BE2C (cell line): ENCODE results near the gene NFE2L3.

Source experiments
- DNase-seq: peaks from one replicate; pipeline ENCODE4 v3.0.0-alpha.2; 2020
- H3K27me3 ChIP-seq: fragments of 250-450 bp; sonication (Bioruptor Pico); 2 replicates; pipeline ENCODE4 v1.5.1; 2020; ENCODE audit warnings: mild to moderate bottlenecking
- H3K36me3 ChIP-seq: fragments of 250-450 bp; sonication (Bioruptor Pico); 2 replicates; pipeline ENCODE4 v1.5.1; 2020; ENCODE audit warnings: mild to moderate bottlenecking
- H3K4me1 ChIP-seq: fragments of 250-450 bp; sonication (Bioruptor Pico); 2 replicates; pipeline ENCODE4 v1.5.1; 2020
- H3K4me3 ChIP-seq: 2 replicates; pipeline ENCODE4 v1.5.1; 2011; ENCODE audit warnings: low read depth, low read length
- H3K9me3 ChIP-seq: fragments of 250-450 bp; sonication (Bioruptor Pico); 2 replicates; pipeline ENCODE4 v1.5.1; 2020
- TF ChIP-seq, protein P1 (sequence below): IDR thresholded peaks from 2 replicates; pipeline ENCODE4 v1.5.1; 2012; ENCODE audit warnings: mild to moderate bottlenecking, low read depth, low read length

NFE2L3 gene

GRCh38 chr7:26208040-26208439 lies 56.0 kb downstream of the NFE2L3 start:
- no peaks in the 10 kb centered on the region for H3K27me3 ChIP-seq
- H3K36me3 ChIP-seq, result peaks cover 85% of the 10 kb centered on the region
- H3K9me3 ChIP-seq, result no peaks in the 10 kb centered on the region
- peaks cover 15% of the 10 kb centered on the region for H3K4me1 ChIP-seq
- peak; percentile 74 for DNase-seq
- H3K4me3 ChIP-seq, result no peak overlapping the region
- TF ChIP-seq, protein P1, sequence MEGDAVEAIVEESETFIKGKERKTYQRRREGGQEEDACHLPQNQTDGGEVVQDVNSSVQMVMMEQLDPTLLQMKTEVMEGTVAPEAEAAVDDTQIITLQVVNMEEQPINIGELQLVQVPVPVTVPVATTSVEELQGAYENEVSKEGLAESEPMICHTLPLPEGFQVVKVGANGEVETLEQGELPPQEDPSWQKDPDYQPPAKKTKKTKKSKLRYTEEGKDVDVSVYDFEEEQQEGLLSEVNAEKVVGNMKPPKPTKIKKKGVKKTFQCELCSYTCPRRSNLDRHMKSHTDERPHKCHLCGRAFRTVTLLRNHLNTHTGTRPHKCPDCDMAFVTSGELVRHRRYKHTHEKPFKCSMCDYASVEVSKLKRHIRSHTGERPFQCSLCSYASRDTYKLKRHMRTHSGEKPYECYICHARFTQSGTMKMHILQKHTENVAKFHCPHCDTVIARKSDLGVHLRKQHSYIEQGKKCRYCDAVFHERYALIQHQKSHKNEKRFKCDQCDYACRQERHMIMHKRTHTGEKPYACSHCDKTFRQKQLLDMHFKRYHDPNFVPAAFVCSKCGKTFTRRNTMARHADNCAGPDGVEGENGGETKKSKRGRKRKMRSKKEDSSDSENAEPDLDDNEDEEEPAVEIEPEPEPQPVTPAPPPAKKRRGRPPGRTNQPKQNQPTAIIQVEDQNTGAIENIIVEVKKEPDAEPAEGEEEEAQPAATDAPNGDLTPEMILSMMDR, result no peak

DNA sequence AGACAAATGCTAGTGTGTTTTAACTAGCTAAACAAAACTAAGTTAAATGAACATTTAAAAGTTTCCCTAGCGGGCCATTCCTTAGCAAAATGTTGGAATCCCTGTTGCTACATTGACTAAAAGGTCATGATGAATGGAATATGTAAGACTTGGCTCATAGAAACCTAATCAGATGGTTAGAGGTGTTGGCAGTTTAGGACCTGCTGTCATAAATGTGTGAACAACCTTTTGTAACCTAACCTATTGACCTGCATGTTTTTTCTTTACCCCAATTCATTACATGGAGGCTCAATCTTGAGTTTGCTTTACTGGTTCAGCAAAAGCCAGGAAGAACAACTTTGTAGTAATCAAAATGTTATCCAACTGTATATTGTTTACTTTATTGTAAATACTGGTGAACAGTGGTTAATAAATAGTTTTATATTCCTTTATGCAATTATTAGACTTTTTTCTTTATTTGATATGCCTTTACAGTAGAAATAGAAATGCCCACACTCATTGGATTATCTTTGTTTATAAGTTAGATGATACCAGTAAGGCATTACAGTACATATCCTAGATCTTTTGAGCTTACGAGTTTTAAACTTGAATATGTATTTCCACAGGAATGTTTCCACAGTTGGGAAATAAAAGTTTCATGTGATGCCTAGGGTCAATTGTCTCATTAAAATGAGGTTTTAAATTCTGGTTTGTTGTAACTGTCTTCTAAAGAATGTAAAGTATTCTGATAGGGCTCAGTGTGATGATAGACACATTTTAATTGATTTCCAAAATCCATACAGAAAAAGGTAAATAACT lies 61.1 kb downstream of the NFE2L3 start:
- no peak for DNase-seq

DNA sequence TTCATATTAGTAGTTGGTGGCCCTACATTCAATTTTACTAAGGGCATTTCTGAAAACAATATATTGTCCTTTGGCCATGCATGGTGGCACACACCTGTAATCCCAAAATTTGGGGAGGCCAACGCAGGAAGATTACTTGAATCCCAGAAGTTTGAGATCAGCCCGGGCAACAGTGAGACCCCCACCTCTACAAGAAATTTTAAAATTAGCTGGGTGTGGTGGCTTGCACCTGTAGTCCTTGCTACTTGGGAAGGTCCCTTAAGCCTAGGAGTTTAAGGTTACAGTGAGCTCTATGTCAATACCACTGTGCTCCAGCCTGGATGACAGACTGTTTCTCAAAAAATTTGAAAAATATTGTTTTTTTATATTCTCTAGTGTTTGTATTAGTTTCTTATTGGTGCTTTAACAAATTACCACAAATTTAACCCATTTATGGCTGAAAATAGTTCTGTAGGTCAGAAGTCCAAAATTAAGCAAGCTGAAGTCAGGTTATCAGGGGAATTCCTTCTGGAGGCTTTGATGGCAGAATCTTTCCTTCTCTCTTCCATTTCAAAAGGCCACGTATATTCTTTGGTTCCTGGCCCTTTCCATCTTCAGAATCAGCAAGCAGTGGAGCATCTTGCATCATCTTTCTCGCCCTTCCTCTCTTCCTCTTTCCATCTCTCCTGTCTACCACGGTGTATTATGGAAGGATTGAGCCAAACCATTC lies 62.0 kb downstream of the NFE2L3 start:
- no peaks in the 10 kb centered on the region for H3K27me3 ChIP-seq
- H3K36me3 ChIP-seq, result peaks cover 38% of the 10 kb centered on the region
- no peak for DNase-seq
- H3K4me1 ChIP-seq, result no peaks in the 10 kb centered on the region
- H3K4me3 ChIP-seq, result no peak overlapping the region
- H3K9me3 ChIP-seq, result no peaks in the 10 kb centered on the region
- TF ChIP-seq, protein P1, result no peak

More for the DNA sequence above, 61.1 kb downstream of the NFE2L3 start:
- Histone ChIP-seq H3K4me3 (no peak overlapping the region), H3K4me1 (no peaks in the 10 kb centered on the region), H3K9me3 (no peaks in the 10 kb centered on the region), H3K27me3 (no peaks in the 10 kb centered on the region), H3K36me3 (peaks cover 46% of the 10 kb centered on the region)
- TF ChIP-seq, protein P1, result no peak

DNA sequence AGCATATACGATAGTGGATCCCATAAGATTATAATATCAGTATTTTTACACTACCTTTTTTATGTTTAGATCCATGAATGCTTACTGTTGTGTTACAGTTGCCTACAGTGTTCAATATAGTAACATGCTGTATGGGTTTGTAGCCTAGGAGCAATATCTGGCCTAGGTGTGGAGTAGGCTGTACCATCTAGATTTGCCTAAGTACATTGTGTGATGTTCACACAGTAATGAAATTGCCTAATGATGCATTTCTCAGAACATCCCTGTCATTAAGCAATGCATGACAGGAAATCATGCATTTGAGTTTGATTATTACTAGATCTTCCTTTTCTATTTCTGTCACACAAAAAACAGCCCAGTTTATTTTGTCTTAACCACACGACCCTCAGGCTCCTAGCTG lies 64.1 kb downstream of the NFE2L3 start:
- TF ChIP-seq, protein P1, result no peak
- H3K36me3 ChIP-seq, result peaks cover 17% of the 10 kb centered on the region
- H3K4me3 ChIP-seq, result no peak overlapping the region
- H3K9me3 ChIP-seq, result no peaks in the 10 kb centered on the region
- H3K27me3 ChIP-seq, result no peaks in the 10 kb centered on the region
- no peaks in the 10 kb centered on the region for H3K4me1 ChIP-seq
- no peak for DNase-seq

- TF ChIP-seq, protein P1, result no peak
- Histone ChIP-seq H3K4me1 (no peaks in the 10 kb centered on the region), H3K36me3 (no peaks in the 10 kb centered on the region), H3K9me3 (no peaks in the 10 kb centered on the region), H3K4me3 (no peak overlapping the region), H3K27me3 (no peaks in the 10 kb centered on the region)
- no peak for DNase-seq
These were observed 72.4 kb downstream of the NFE2L3 start for GRCh38 chr7:26224359-26224758.

- no peak for DNase-seq
- Histone ChIP-seq H3K36me3 (no peaks in the 10 kb centered on the region), H3K4me1 (no peaks in the 10 kb centered on the region), H3K27me3 (no peaks in the 10 kb centered on the region), H3K9me3 (no peaks in the 10 kb centered on the region), H3K4me3 (no peak overlapping the region)
- TF ChIP-seq, protein P1, result no peak
These were observed 76.0 kb downstream of the NFE2L3 start for GRCh38 chr7:26227987-26228386.
